8988T (cell line): ENCODE results near the gene ZBTB4.

Experiments used
- DNase-seq: peaks from one replicate; pipeline ENCODE4 v3.0.0; 2011

The ZBTB4 gene

GRCh38 chr17:7479213-7480088 is at the start of gene ZBTB4:
TSS of gene ZBTB4 (minus strand) at chr17:7479631. CDS start at chr17:7466801, 12,830 bp downstream.
- DNase-seq: peak; percentile 60

GRCh38 chr17:7528842-7529241 is 49.4 kb upstream of the ZBTB4 start:
- DNase-seq: no peak

- no peak for DNase-seq
These were observed 43.6 kb upstream of the ZBTB4 start for GRCh38 chr17:7523033-7523432.

GRCh38 chr17:7515911-7516610 is 36.6 kb upstream of the ZBTB4 start:
- no peak for DNase-seq

DNA sequence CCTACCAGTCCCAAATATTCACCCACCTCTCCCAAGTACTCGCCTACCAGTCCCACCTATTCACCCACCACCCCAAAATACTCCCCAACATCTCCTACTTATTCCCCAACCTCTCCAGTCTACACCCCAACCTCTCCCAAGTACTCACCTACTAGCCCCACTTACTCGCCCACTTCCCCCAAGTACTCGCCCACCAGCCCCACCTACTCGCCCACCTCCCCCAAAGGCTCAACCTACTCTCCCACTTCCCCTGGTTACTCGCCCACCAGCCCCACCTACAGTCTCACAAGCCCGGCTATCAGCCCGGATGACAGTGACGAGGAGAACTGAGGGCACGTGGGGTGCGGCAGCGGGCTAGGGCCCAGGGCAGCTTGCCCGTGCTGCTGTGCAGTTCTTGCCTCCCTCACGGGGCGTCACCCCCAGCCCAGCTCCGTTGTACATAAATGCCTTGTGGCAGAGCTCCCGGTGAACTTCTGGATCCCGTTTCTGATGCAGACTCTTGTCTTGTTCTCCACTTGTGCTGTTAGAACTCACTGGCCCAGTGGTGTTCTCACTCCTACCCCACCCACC is 34.5 kb upstream of the ZBTB4 start:
- DNase-seq: no peak

DNA sequence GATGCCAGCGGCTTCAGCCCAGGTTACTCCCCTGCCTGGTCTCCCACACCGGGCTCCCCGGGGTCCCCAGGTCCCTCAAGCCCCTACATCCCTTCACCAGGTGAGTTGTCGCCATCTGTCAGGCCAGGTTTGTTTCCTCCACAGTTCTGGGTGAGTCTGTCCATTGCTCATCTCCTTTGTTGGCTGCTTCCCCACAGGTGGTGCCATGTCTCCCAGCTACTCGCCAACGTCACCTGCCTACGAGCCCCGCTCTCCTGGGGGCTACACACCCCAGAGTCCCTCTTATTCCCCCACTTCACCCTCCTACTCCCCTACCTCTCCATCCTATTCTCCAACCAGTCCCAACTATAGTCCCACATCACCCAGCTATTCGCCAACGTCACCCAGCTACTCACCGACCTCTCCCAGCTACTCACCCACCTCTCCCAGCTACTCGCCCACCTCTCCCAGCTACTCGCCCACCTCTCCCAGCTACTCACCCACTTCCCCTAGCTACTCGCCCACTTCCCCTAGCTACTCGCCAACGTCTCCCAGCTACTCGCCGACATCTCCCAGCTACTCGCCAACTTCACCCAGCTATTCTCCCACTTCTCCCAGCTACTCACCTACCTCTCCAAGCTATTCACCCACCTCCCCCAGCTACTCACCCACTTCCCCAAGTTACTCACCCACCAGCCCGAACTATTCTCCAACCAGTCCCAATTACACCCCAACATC is 33.6 kb upstream of the ZBTB4 start:
- DNase-seq: no peak

GRCh38 chr17:7512105-7512504 is 32.7 kb upstream of the ZBTB4 start:
- no peak for DNase-seq

DNA sequence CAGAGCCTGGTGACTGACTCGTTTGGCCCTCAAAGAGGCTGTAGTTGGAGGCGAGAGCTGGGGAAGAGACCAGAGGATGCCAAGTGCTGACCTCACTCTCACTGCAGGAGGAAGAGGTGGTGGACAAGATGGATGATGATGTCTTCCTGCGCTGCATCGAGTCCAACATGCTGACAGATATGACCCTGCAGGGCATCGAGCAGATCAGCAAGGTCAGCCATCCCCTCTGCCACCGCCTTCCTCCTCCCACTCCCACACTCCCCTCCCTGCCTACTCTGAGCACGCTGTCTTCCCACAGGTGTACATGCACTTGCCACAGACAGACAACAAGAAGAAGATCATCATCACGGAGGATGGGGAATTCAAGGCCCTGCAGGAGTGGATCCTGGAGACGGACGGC is 31.7 kb upstream of the ZBTB4 start:
- no peak for DNase-seq

DNA sequence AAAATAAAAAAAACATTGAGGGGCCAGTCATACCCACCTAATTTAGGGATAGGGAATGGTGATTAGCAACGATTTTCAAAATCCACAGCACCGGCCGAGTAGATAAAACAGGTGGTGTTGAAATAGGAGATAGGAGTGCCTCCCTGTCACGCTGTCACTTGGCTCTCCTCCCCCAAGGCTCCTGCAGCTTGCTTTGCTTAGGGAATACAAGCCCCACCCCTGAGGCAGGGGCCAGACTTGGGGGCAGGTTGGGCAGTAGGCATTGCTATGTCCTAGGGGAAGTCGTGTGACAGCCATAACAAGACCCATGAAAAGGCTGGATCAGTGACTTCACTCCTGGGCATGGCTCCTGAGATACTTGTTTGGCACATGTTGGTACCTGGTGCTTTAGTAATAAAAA is 30.5 kb upstream of the ZBTB4 start:
- no peak for DNase-seq

DNA sequence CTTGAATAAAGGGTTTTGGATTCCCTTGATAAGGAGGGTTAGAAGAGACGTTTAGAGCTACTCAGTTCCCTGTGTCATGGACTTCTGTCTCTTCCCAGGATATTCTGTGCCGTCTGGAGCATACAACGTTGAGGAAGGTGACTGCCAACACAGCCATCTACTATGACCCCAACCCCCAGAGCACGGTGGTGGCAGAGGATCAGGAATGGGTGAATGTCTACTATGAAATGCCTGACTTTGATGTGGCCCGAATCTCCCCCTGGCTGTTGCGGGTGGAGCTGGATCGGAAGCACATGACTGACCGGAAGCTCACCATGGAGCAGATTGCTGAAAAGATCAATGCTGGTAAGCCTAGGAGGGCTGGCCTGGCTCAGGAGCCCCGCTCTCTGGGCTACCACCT is 29.4 kb upstream of the ZBTB4 start:
- no peak for DNase-seq

DNA sequence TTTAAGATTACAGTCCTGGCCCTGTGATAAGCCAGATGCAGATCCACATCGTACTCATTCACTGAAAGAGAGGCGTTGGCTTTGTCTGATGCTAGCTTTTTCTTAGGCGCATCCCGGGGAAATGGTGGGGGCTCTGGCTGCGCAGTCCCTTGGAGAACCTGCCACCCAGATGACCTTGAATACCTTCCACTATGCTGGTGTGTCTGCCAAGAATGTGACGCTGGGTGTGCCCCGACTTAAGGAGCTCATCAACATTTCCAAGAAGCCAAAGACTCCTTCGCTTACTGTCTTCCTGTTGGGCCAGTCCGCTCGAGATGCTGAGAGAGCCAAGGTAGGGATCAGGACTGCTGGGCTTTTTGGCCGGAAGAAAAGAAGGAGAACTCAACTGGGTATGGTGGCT is 28.7 kb upstream of the ZBTB4 start:
- DNase-seq: no peak

GRCh38 chr17:7503521-7503920 is 24.1 kb upstream of the ZBTB4 start:
- no peak for DNase-seq

GRCh38 chr17:7502987-7503386 is 23.6 kb upstream of the ZBTB4 start:
- no peak for DNase-seq

DNA sequence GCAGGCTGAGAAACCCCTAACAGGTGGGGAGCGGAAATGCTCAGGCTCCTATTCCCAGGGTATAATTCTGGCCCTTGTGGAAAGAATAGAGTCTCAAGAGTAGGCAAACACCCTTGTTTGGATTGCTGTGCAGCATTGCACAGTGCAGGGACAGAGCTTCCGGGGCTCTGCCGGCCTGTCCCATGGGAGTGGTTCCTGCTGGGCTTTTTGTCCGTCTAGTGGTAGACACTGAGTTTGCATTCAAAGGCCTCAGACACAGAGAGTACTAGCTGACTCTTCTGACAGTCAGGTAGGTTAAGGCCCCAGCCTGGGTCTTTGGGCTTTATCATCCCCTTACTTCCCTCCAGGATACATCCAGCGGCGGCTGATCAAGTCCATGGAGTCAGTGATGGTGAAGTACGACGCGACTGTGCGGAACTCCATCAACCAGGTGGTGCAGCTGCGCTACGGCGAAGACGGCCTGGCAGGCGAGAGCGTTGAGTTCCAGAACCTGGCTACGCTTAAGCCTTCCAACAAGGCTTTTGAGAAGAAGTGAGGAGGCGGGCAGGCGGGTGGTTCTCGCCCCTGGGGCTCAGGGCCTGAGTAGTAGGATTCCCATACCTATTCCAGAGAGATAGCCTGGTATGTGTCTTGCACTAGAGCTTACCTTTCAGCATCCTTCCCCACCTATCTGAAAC is 22.9 kb upstream of the ZBTB4 start:
- no peak for DNase-seq

- no peak for DNase-seq
These were observed 22.3 kb upstream of the ZBTB4 start for GRCh38 chr17:7501729-7502128.

DNA sequence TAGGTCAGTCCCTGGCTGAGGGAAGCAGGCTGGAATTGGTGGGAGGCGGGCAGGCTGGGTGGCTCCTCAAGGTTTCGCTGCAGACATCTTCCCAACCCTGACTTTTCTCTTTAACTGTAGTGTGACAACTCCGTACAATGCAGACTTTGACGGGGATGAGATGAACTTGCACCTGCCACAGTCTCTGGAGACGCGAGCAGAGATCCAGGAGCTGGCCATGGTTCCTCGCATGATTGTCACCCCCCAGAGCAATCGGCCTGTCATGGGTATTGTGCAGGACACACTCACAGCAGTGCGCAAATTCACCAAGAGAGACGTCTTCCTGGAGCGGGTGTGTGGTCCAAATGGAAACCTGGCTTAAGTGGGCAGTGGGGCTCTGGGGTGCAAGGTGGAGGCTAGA is 19.7 kb upstream of the ZBTB4 start:
- no peak for DNase-seq

DNA sequence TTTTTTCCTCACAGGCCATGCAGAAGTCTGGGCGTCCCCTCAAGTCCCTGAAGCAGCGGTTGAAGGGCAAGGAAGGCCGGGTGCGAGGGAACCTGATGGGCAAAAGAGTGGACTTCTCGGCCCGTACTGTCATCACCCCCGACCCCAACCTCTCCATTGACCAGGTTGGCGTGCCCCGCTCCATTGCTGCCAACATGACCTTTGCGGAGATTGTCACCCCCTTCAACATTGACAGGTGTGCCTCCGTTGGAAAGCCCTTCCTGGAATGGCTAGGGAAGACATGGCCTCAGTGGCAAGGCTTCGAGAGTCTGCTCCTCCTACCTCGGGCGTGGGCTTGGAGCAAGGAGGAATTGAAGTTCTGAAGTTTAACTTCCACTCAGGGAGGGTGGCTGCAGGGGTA is 18.2 kb upstream of the ZBTB4 start:
- no peak for DNase-seq

- no peak for DNase-seq
These were observed 17.8 kb upstream of the ZBTB4 start for GRCh38 chr17:7497228-7497627.

- DNase-seq: no peak
These were observed 17.2 kb upstream of the ZBTB4 start for GRCh38 chr17:7496470-7497183.

- DNase-seq: no peak
These were observed 16.5 kb upstream of the ZBTB4 start for GRCh38 chr17:7495906-7496434.

DNA sequence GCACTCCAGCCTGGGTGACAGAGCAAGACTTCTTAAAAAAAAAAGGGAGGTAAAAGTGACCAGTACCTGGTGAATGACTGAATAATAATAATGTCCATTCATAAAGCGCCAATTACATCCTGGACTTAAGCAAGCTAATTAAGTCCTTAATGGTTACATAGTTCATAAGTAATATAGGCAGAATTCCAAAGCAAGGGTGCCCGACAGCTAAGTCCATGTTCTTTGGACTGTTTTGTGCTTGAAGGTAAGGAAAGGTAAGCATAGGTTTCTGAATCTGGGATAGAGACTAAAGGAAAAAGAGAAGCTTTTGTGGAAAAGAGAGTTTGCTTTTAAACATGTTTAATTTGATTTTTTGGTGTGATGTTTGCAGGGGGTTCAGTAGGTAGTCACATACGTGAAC is 14.5 kb upstream of the ZBTB4 start:
- DNase-seq: no peak

- DNase-seq: no peak
These were observed 12.2 kb upstream of the ZBTB4 start for GRCh38 chr17:7491583-7491982.
